DMS 273 (cell line): ENCODE measurements around the gene ASTN2.

ENCODE experiments used
- DNase-seq: peaks from one replicate; lab custom pipeline; 2025; ENCODE audit not compliant: unreplicated experiment; lab: John Stamatoyannopoulos, UW

The ASTN2 gene

GRCh38 chr9:116688806-116689485 is 725.9 kb downstream of the ASTN2 start:
- no peak for DNase-seq

- peak; percentile 38 for DNase-seq
These were observed 727.1 kb downstream of the ASTN2 start for GRCh38 chr9:116687754-116688135.

- DNase-seq, result peak; percentile 95
These were observed 727.6 kb downstream of the ASTN2 start, which contains the start of gene TRIM32 for GRCh38 chr9:116687074-116687753. Gene TRIM32, plus strand, starts transcription at chr9:116687305. Its CDS starts 10,438 bp downstream, at chr9:116697743.

- DNase-seq, result peak; percentile 46
These were observed 728.2 kb downstream of the ASTN2 start for GRCh38 chr9:116686693-116687073.

GRCh38 chr9:116686135-116686534 is 728.7 kb downstream of the ASTN2 start:
- no peak for DNase-seq

GRCh38 chr9:116685166-116685565 is 729.7 kb downstream of the ASTN2 start:
- DNase-seq, result no peak

- no peak for DNase-seq
These were observed 731.3 kb downstream of the ASTN2 start for GRCh38 chr9:116683535-116683934.

- DNase-seq, result no peak
These were observed 740.5 kb downstream of the ASTN2 start for GRCh38 chr9:116674210-116674980.

GRCh38 chr9:116673375-116673774 is 741.5 kb downstream of the ASTN2 start:
- DNase-seq, result no peak

GRCh38 chr9:116671605-116672004 is 743.3 kb downstream of the ASTN2 start:
- no peak for DNase-seq

GRCh38 chr9:116668970-116669695 is 745.7 kb downstream of the ASTN2 start:
- no peak for DNase-seq

- no peak for DNase-seq
These were observed 751.3 kb downstream of the ASTN2 start for GRCh38 chr9:116663581-116663980.

- DNase-seq, result no peak
These were observed 752.1 kb downstream of the ASTN2 start for GRCh38 chr9:116662646-116663310.

- peak; percentile 69 for DNase-seq
These were observed 753.6 kb downstream of the ASTN2 start for GRCh38 chr9:116661037-116661954.

- no peak for DNase-seq
These were observed 756.6 kb downstream of the ASTN2 start for GRCh38 chr9:116658265-116658664.

- no peak for DNase-seq
These were observed 757.9 kb downstream of the ASTN2 start for GRCh38 chr9:116656977-116657376.

- no peak for DNase-seq
These were observed 758.3 kb downstream of the ASTN2 start for GRCh38 chr9:116656501-116656971.

- DNase-seq, result no peak
These were observed 760.9 kb downstream of the ASTN2 start for GRCh38 chr9:116654059-116654355.

- DNase-seq, result no peak
These were observed 761.4 kb downstream of the ASTN2 start for GRCh38 chr9:116653348-116654058.
